HEK293 (cell line): Measurements from ENCODE around the gene MCTP1.

ENCODE experiments used
- ELK4 ChIP-seq: IDR thresholded peaks from 2 replicates; pipeline ENCODE4 v1.6.1; 2011; ENCODE audit warnings: mild to moderate bottlenecking, low read depth, low read length, borderline replicate concordance
- PATZ1 ChIP-seq: fragments of 450-650 bp; formaldehyde crosslinking; IDR thresholded peaks from 2 replicates; pipeline ENCODE4 v1.5.1; 2016; ENCODE audit warnings: missing biosample characterization, missing genetic modification characterization
- REST ChIP-seq: fragments of 450-650 bp; formaldehyde crosslinking; IDR thresholded peaks from 2 replicates; pipeline ENCODE4 v1.5.1; 2016; ENCODE audit warnings: missing biosample characterization, missing genetic modification characterization
- SP7 ChIP-seq: fragments of 450-650 bp; formaldehyde crosslinking; IDR thresholded peaks from 2 replicates; pipeline ENCODE4 v1.5.1; 2016; ENCODE audit warnings: missing biosample characterization, missing genetic modification characterization
- YY1 ChIP-seq: fragments of 450-650 bp; formaldehyde crosslinking; IDR thresholded peaks from 2 replicates; pipeline ENCODE4 v1.5.1; 2018; ENCODE audit warnings: missing biosample characterization, missing genetic modification characterization
- ZNF449 ChIP-seq: fragments of 450-650 bp; formaldehyde crosslinking; IDR thresholded peaks from 2 replicates; pipeline ENCODE4 v1.5.1; 2017; ENCODE audit warnings: missing biosample characterization, mild to moderate bottlenecking, missing genetic modification characterization, moderate library complexity
- ZNF677 ChIP-seq: fragments of 450-650 bp; IDR thresholded peaks from 2 replicates; pipeline ENCODE4 v1.5.0; 2018; ENCODE audit warnings: missing biosample characterization, mild to moderate bottlenecking, missing genetic modification characterization, moderate library complexity
- ZXDB ChIP-seq: fragments of 450-650 bp; formaldehyde crosslinking; IDR thresholded peaks from 2 replicates; pipeline ENCODE4 v1.5.1; 2016; ENCODE audit warnings: missing biosample characterization, missing genetic modification characterization
- TF ChIP-seq, protein P1 (sequence below): fragments of 450-650 bp; formaldehyde crosslinking; IDR thresholded peaks from 2 replicates; pipeline ENCODE4 v1.5.1; 2016; ENCODE audit warnings: missing biosample characterization, missing genetic modification characterization

- TF ChIP-seq ZNF449 (tag by site-specific recombination) = no peak
- TF ChIP-seq, protein P1, sequence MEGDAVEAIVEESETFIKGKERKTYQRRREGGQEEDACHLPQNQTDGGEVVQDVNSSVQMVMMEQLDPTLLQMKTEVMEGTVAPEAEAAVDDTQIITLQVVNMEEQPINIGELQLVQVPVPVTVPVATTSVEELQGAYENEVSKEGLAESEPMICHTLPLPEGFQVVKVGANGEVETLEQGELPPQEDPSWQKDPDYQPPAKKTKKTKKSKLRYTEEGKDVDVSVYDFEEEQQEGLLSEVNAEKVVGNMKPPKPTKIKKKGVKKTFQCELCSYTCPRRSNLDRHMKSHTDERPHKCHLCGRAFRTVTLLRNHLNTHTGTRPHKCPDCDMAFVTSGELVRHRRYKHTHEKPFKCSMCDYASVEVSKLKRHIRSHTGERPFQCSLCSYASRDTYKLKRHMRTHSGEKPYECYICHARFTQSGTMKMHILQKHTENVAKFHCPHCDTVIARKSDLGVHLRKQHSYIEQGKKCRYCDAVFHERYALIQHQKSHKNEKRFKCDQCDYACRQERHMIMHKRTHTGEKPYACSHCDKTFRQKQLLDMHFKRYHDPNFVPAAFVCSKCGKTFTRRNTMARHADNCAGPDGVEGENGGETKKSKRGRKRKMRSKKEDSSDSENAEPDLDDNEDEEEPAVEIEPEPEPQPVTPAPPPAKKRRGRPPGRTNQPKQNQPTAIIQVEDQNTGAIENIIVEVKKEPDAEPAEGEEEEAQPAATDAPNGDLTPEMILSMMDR = no peak
- no peak for TF ChIP-seq ELK4
- no peak for TF ChIP-seq ZXDB (tag by site-specific recombination)
- TF ChIP-seq YY1 (tag by site-specific recombination) = no peak
- no peak for TF ChIP-seq SP7 (tag by site-specific recombination)
- TF ChIP-seq PATZ1 (tag by site-specific recombination) = no peak
- TF ChIP-seq REST (tag by site-specific recombination) = no peak
- TF ChIP-seq ZNF677 (tag by site-specific recombination) = no peak
Observed at GRCh38 chr5:94675965-94676618, 608.8 kb downstream of the MCTP1 start.
